A204.1 (cell line): ENCODE results near the gene PADI4.

Experiments
- FAIRE-seq: peaks from 2 replicates; lab custom pipeline; 2012; peaks lifted over from hg19 to GRCh38; lab: Jason Lieb, UNC

PADI4 gene

DNA sequence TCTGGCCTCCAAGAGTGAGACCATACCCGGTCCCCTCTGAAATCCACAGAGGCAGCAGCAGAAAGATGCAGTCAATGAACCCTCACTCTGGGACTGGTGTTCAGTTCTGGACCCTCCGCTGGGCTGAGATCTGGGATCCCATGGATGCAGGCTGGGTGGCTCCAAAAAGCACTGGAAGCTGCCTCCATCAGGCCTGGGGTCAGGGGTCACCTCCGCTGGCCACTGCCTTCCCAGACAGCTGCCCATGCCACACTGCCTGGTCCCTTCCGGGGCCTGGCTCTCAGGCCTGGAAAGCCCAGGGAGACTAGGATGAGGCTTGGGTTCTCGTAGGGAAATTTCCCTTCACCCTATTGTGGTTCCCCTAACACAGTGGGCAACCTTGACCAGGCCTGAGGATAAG lies 21.4 kb upstream of the PADI4 start:
- FAIRE-seq, result no peak

DNA sequence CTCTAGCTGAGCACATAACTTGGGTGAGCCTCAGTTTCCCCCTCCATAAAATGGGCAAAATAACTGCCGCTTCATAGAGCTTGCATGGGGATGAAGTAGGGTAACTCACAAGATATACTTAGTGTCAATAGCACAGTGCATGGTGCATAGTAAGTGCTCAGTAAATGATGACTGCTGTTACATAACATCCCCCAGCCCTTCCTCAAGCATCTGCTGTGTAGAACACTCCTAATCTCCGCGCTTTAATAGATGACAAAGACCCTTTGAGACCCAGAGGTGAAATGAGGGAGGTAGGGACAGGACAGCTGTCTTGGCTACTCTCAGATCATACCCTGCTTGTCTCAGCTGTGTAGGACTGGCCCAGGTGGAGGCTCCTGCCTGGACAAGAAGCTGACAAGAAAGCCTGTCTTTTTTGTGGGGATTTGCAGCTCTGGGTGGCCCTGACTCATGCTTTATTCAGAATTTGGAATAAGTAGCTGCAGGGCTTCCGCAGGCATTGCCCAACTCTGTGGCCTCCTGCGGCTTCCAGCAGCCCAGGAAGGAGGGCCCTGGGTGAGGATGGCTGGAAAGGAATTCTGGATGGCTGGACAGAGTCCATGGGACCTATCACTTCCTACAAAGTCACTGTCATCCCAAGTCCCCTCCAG lies 20.7 kb upstream of the PADI4 start:
- FAIRE-seq, result no peak

DNA sequence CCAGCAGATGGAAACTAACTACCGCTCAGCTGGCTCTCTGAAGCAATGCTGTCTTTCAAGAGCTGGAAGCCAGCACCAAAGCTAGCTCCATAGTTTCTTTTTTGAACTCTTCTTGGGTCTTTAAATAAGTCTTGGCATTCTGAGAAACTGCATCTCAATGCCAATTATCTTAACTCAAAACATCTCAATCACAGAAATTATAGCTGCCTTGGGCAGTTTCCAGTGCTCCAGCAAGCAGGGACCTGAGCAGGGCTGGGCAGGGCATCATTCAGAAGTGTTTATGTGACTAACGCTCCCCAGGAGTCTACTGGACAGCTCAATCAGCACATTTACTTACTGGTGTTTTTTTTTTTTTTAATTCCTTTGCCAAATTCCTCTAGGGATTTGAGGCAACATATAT lies 18.3 kb upstream of the PADI4 start:
- no peak for FAIRE-seq

DNA sequence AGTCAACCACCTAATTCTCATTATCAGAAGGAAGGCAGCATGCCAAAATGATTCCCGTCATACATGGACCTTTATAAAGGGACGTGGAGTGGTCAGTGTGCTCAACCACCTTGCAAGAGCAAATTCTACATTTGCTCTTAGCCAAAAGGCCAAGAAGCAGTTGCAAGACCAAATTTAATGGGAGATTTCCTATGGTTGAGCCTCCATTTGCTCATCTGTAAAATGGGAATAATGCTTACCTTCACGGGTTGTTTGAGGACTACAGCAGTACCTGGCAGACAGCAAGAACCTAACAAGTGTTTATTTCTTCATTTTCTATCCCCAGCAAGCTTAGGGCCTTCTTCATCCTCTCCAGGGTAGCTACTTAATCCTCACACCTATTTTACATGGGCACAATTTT lies 17.4 kb upstream of the PADI4 start:
- FAIRE-seq, result no peak

DNA sequence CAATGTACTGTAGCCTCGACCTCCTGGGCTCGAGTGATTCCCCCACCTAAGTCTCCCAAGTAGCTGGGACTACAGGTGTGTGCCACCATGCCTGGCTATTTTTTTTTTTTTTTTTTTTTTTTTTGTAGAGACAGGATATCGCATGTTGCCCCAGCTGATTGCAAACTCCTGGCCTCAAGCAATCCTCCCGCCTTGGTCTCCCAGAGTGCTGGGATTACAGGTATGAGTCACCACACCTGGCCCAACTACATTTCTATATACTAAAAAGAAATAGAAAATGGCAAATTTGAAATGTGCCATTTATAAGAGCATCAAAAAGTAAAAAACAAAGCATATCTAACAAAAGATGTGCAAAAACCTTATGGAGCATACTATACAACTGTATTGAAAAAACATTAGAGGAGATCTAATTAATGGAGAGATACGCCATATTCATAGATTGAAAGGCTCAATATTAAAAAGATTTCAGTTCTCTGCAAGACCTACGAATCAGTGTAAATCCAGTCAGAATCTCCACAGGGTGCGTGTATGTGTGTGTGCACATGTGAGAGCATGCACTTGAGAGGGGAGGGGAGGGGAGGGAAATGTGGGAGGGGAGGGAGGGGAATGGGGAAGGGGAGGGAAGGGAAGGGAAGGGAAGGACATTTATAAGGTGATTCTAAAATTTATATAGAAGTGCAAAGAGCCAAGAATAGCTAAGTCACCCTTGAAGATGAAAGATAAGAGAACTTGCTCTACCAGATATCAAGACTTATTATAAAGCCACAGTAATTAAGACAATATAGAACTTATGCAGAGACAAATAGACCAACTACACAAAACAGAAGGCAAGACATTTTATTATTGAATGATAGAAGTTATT lies 15.5 kb upstream of the PADI4 start:
- no peak for FAIRE-seq

DNA sequence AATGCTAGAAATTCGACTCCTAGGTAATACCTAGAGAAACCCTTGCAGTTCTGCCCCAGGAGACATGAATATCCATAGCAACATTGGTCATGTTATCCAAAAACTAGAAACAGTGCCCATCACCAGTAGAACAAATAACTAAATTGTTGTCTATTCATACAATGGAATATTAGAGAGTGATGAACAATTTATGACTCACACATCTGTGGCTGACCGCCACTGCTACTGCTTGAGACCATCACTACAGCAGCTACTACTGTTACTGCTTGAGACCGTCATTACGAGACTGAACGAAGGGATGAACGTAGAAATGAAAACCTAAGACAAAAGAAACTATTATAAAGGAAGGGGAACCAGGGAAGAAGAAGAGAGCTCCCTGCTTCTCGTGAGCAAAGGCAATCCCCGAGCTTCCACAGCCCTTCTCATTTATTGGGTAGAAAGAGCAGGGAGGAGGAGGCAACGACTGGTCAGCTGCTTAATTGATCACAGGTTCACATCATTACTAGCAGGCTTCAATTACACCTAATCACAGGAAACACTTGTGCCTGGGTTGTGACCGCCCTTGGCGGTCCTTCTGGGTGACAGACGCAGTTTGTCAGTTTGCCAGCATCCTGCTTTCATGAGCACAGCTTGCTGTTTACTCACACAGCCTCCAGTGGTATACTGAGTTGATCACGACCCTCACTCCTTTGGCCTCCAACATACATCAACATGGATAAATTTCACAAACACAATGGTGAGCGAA lies 14.1 kb upstream of the PADI4 start:
- FAIRE-seq, result no peak

DNA sequence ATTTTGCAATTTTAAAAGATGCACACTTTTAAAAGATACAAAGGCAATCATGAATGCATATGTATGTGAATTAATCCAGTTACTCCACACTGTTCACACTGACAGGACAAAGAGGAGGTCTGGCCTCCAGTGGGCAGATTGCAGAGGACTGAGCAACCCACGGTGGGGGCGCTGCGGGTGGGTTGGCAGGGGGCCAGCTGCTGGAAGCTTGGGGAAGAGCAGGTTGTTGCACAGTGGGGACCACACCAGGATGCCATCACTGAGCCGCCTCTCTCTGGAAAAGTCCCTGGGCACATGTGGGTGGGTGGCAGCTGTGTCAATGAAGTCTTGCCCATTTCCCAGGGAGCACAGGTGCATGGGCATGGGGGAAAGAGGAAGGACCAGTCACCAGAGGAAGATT lies 12.7 kb upstream of the PADI4 start:
- no peak for FAIRE-seq

DNA sequence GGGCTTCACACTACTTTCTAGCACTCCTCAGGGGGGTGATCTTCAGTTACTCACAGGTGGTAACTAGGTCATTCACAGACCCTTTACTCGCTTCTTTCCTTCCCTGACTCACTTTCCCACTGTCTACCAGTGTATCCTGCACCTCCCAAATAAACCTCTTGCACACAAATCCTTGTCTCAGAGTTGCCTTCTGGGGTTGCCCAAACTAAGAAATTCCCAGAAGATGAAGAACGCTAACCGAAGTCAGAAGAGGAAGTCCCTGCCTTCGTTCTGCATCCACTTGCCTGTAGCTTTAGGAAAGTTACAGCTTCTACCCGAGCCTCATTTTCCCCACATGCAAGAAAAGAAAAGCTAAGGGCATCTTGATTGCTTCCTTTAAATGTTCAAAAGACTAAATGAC lies 11.9 kb upstream of the PADI4 start:
- FAIRE-seq, result no peak

DNA sequence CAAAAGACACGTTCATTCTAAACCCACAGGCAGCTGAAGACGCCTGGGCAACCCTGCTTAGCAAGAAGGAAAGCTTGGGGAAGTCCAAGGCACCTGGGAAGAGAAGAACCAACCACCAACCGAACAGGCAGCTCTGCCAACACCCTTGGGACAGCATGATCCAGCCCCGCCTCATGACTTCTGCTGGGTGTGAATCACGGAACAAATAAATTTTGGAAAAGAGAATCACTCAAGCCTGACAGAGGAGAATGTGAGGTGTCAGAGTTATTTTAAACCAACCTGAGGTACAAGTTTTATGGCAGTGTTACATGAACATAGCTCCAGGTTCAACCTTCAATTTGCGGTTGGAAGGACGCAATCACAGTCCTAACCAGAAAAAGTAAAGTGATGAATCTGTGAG lies 10.0 kb upstream of the PADI4 start:
- no peak for FAIRE-seq

DNA sequence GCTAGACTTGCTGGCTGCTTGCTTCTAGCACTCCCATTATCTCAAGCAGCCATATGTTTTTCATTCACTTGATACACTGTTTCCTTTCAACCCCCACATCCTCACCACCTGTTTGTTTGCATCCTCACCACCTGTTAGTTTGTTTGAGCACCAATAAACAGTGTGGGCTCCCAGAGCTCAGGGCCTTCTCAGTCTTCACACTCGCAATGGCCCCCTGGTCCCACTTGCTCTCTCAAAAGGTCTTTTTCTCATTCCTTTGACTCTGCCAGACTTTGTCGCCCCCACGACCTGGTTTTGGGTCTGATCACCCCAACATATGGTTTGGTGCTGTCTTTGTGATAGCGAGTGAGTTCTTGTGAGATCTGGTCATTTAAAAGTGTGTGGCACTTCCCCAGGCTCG lies 6.2 kb upstream of the PADI4 start:
- no peak for FAIRE-seq

DNA sequence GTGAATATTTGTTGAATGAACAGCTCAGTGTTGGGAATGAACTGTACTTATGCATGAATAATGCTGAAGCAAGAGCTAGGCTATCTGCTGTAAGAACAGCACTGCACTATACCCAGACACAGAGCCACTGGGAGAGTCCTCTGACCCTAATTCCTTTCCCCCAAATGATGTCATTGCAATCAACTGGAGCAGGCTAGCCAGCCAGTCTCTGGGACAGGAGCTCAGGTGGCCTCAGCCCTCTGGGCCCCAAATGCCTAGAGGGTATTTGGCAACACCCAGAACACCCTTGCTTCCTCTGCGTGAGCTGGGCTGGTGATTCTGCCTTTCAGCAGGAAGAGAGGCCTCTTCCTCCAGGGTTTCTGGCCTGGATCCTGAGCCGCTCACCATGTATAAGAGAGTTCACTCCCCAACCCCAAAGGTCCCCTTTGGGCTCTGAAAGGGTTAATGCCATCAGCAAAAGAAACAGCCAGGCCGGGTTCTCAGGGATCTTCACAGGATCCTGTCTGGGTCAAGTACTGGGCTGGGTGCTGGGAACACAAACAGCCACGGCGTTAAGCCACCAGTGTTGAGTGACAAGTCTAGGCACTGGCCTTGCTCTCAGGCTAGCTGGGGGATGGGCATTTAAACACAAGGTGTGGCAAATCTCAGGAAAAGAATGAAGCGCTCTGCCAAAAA lies 3.7 kb upstream of the PADI4 start:
- no peak for FAIRE-seq

DNA sequence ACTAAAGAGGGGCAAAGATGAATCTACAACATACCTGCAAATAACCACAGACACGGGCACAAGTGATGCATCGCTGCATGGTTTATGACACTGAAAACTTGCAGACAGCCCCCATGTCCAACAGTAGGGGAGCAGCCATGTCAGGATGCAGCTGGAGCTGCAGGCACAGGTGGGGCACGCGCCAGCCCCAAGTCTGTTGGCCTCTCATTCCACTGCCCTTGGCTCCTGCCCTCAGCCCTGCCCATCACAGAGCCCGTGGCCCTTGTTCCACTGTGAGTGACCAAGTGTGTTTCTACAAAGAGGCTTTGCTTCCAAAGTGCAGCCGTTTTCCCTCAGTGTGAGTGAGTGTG lies 3.2 kb upstream of the PADI4 start:
- no peak for FAIRE-seq

DNA sequence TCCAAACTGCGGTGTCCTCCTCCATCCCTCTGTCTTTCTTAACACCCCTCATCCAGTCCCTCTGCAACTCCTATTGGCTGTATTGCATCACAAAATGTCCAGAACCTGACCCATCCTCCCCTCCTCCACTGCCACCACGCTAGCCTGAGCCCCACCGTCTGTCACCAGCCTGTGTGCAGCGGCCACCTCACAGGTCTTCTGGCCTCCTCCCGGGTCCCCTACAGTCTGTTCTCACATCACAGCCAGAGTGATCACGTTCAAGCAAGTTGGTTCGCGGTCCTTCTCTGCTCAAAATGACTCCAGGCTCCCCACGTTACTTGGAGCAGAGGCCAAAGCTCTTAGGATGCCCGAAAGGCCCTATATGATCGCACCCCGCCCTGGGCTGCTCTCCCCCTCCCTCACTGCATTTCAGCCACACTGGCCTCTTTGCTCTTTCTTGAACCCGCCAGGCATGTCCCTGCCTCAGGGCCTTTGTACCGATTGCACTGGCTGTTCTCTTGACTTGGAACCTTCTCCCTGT lies 2.4 kb upstream of the PADI4 start:
- FAIRE-seq, result no peak

DNA sequence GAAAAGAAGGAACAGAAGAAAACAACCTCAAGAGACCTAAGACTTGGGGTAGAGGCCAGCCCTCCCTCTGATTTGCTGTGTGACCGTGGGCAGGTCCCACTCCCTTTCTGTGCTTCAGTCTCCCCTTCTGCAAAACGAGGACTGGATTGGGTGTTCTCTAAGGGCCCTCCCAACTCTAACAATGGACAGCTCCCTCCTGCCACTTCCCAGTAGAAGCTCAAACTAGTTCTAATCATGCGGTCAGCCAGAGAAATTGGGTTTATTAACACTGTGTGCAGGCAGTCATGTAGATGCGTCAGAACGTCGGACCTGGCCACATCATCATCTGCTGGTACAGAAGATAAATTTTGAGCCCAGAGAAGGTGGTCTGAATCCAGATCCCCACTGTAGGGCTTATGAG lies 1.6 kb upstream of the PADI4 start:
- no peak for FAIRE-seq

DNA sequence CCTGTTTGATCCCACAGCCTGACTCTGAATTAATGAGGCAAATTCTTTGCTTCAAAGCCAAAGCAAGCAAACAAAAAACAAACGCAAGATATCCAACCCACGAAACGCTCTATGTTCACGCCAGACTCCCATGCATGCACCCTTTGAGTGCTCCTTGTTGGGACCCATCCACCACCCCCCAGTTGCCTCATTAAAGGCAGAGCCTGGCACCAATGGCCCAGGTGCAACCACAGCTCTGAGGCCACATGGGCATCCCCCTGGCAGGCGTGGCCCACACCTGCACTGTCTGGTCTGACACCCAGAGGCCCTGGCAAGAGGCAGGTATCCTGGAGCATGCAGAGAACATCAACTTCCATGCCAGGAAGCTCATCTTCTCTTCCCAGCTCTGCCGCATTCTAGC lies 1.1 kb upstream of the PADI4 start:
- FAIRE-seq, result no peak

DNA sequence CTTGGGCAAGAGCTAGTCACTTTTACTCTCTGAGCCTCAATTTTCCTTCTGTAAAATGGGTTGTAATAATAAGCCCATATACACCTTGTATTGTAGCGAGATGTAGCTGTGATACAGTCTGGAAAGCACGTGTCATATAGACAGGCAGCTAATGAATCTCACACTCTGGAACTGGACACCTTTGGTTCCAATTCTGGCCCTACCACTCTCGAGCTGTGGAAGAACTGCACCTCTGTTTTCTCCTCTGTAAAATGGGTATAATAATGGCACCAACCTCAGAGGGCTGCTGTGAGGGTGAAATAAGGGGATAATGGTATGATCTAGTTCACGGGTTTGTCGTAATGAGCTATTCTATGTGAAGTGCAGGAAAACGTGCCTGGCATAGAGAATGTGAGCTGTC lies 668 bp upstream of the PADI4 start:
- no peak for FAIRE-seq

DNA sequence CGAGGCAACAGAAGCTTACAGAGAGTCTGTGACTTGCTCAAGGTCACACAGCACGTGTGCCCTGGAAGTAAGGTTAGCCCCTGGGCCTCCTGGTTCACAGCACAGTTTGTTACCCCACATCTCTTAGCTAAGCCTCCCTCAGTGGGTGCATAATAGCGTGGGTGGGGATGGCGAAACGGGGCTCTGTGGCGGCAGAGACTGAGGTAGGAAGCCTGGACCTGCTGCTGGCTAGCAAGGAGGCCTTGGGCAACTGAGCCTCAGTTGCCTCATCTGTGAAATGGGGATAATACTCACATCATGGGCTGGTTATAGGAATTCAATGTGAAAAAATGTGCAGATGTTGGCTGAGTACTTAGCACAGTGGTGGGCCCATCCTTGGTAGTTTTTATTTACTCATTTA lies 596 bp downstream of the PADI4 start:
- FAIRE-seq, result no peak

DNA sequence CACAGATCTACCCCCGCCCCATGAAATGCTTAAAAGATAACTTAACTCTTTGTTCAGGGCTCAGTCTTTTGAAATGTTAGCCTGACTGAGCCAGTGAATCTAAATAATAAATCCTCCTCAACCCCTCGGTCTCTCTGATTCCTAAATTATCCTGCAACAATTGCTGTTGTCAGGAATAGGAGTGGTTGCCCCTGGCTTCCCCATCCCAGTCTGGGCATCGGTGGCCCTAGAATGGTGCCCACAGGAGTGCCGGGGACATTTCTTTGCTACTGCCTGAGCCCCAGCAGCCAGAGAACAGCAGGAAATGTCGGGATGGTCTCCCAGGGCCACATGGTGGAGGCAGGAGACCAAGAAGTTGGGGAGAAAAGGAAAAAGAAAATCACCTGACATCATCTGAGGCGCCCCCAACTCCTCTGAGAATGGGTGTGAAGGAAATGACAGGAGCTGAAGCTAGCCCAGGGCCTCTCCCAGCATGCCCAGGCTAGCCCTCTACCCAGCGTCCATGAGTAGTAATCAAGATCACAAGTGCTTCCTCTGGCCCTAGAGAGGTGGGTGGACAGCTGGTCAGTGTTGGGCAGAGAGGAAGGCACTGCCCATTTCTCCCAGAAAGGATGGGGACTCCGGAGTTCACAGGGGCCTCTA lies 1.6 kb downstream of the PADI4 start:
- FAIRE-seq, result no peak

DNA sequence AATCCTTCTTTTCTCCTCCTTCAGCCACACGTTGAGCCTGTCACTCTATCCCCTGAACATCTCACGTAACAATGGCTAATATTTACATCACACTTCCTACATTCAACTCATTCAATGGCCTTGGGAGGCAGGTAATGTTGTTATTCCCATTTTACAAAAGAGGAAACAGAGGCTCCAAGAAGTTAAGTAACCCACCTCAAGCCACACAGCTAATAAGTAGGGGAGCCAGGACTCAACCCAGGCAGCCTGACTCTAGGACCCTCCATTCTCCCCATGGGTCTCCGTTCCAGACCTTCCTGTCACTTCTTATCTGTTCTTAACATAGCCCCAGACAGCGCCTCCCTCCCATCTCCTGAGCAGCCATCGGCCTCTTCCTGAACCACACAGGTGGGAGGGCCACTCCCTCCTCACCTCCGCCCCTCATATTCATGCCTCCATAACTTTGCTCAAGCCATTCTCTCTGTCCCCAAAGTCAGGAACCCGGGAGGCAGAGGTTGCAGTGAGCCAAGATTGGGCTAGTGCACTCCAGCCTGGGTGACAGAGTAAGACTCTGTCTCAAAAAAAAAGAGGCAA lies 2.2 kb downstream of the PADI4 start:
- no peak for FAIRE-seq

DNA sequence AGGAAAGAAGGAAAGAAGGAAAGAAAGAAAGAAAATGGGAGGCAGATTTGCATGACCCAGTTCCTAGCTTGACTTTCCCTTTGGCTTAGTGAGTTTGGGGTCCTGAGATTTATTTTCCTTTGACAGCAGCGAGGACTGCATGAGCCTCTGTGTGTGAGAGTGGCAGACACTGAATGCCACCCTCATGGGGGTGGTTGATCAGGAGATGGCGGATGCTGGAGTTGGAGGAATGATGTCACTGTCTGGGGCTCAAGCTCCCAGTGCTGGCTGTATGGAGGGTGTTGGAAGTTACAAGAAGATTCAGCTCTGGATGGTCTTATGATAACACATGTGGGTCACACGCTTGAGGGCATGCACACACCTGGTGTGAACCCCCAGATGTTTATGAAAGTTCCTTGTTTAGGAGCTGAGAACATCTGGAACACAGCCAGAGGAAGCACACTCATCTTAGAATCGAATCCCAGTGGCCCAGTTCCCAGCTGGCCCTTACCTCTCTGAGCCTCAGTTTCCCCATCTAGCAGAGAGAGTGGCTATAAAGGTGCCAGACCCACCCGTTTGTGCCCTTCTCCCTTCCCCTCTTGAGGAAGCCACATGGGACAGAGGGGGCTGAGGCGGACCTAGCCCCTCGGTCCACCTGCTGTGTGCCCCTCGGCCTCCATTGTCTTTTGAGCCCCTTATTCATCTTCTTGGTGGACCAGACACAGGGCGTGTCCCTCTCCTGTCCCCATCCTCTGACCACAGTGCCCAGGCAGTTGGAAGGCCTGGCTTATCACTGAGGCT lies 5.7 kb downstream of the PADI4 start:
- FAIRE-seq, result no peak

DNA sequence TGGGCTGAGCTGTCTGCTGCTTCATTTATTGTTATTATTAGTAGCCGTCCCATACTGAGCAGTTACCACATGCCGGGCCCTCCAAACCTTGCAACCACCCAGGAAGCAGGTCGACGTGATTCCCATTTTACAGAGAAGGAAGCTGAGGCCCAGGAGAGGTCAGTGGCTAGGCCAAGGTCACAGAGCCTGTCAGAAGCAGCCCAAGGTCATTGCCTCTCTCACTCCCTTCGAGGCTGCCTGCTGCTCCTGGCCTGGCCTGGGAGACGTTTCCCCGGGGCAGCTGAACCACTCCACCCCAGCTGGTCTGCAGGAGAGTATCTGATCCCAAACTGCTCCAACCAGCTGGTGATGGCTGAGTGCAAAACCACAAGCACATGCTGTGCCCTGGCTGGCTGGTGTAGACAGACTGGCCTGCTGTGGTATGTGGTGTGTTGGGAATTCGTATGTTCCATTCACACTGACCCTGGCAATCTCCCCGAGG lies 6.5 kb downstream of the PADI4 start:
- no peak for FAIRE-seq
